ENCODE results near the gene CTNND1. TPM values are rescaled to one million over a fixed set of nuclear protein-coding genes. Genes with fewer than 3 reads are reported as not detected.
A peak's percentile ranks its signal among the peaks of the same experiment; 100 is the strongest.

Gene CTNND1
- total RNA-seq, 1 donor from 2014 or later, result 69.5 TPM

DNA sequence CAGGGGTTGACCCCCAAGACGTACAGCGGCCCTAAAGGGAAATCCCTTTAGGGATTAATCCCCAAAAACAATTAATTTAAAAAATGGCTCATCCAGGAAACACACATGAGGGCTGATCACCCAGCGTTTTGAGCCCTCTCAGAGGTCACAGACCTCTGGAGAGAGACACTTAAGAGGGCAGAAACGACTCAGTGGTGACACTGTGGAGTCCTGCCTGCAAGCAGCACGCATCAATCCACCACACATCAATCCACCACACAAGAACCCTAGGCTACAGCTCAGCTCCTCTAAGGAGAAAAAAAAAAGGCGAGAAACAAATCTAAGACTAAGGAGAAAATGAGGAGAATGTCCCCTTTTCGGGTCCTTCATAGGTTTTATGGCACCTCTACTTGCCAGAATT lies 32.8 kb upstream of the CTNND1 start:
- Histone ChIP-seq H3K4me1 (no peaks in the 10 kb centered on the region), H3K4me3 (no peak overlapping the region), H3K36me3 (peaks cover 0 to 8% of the 10 kb centered on the region in 2 donors), H3K27ac (no peak overlapping the region), H3K9me3 (no peaks in the 10 kb centered on the region), H3K27me3 (no peaks in the 10 kb centered on the region)
- TF ChIP-seq, protein P1, sequence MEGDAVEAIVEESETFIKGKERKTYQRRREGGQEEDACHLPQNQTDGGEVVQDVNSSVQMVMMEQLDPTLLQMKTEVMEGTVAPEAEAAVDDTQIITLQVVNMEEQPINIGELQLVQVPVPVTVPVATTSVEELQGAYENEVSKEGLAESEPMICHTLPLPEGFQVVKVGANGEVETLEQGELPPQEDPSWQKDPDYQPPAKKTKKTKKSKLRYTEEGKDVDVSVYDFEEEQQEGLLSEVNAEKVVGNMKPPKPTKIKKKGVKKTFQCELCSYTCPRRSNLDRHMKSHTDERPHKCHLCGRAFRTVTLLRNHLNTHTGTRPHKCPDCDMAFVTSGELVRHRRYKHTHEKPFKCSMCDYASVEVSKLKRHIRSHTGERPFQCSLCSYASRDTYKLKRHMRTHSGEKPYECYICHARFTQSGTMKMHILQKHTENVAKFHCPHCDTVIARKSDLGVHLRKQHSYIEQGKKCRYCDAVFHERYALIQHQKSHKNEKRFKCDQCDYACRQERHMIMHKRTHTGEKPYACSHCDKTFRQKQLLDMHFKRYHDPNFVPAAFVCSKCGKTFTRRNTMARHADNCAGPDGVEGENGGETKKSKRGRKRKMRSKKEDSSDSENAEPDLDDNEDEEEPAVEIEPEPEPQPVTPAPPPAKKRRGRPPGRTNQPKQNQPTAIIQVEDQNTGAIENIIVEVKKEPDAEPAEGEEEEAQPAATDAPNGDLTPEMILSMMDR (IDR thresholded peaks at IDR 0.05), result no peak
- DNase-seq (ENCODE audit: low spot score in 2 of 2), result no peak
- intact Hi-C loops (cut with DNase I), result no loop called here

DNA sequence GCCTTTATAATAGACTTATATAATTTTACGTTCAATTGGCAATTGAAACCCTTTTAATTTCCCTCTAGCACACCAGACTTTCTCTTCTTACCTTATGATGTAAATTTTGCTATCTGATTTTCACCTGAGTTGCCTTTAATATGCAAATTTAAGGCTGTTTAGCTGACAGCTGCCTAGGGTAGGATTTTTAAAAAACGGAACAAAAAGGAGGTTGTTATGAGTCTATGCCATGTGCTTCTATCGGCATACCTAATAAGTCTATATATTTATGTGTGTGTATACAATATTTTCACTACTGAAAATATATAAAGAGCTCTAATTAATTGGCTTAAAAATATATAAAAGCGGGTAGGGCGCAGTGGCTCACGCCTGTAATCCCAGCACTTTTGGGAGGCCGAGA lies 32.1 kb upstream of the CTNND1 start:
- H3K27me3 ChIP-seq, result no peaks in the 10 kb centered on the region
- no peak overlapping the region for H3K27ac ChIP-seq
- H3K4me3 ChIP-seq, result no peak overlapping the region
- TF ChIP-seq, protein P1 (IDR thresholded peaks at IDR 0.05), result no peak
- no peaks in the 10 kb centered on the region for H3K9me3 ChIP-seq
- intact Hi-C loops (cut with DNase I), result no loop called here
- no peaks in the 10 kb centered on the region for H3K4me1 ChIP-seq
- H3K36me3 ChIP-seq, result peaks cover 3 to 11% of the 10 kb centered on the region in 2 donors
- no peak for DNase-seq (ENCODE audit: low spot score in 2 of 2)

DNA sequence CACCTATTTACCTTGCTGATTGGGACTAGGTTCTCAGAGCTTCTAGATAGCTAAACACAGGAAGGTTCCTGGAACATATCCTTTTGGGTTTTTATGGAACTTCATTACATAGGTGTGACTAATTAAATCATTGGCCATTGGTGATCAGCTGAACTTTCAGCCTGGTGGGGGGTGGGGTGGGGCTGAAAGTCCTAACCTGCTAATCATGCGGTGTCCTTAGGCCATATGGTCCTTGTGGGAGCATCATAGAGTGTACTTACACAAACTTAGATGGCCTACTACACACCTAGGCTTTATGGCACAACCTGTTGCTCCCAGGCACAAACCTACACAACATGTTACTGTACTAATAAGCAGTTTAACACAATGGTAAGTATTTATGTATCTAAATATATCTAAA lies 28.9 kb upstream of the CTNND1 start:
- H3K27me3 ChIP-seq, result no peaks in the 10 kb centered on the region
- intact Hi-C loops (cut with DNase I), result no loop called here
- DNase-seq (ENCODE audit: low spot score in 2 of 2), result no peak
- H3K4me3 ChIP-seq, result no peak overlapping the region
- no peaks in the 10 kb centered on the region for H3K9me3 ChIP-seq
- TF ChIP-seq, protein P1 (IDR thresholded peaks at IDR 0.05), result no peak
- peaks cover 3 to 15% of the 10 kb centered on the region in 2 donors for H3K36me3 ChIP-seq
- H3K27ac ChIP-seq, result no peak overlapping the region
- no peaks in the 10 kb centered on the region for H3K4me1 ChIP-seq

DNA sequence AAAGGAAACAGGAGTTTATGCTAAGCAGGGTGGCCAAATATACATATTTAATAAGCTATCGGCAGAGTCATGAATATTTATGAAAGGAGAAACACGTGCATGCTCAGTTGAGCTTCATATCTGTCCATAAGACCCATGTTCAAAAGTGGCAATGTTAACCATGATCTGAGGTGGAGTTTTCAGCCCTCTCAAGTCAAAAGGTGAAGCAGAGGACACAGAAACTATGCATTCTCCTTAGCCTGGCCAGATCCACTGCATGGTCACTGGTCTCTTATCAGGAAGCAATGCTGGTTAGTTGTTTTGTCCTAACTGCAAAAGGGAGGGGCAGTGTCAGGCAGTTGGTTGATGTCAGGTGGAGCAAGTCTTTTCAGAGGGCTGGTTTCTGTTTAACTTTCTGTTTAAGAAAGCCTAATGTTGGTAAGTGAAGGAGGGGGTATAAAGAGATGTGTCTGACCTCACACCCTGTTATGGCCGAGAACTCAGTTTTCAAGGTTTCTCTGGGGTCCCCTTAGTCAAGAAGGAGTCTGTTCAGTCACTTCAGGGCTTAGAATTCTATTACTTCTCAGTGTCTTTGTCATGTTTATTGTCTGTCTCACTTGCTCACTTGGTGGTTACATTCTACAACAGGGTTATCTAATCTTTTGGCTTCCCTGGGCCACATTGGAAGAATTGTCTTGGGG lies 25.8 kb upstream of the CTNND1 start:
- H3K27ac ChIP-seq, result no peak overlapping the region
- intact Hi-C loops (cut with DNase I), result no loop called here
- TF ChIP-seq, protein P1 (IDR thresholded peaks at IDR 0.05), result no peak
- no peaks in the 10 kb centered on the region for H3K9me3 ChIP-seq
- H3K36me3 ChIP-seq, result peaks cover 18 to 25% of the 10 kb centered on the region in 2 donors
- no peak overlapping the region for H3K4me3 ChIP-seq
- H3K27me3 ChIP-seq, result no peaks in the 10 kb centered on the region
- DNase-seq (ENCODE audit: low spot score in 2 of 2), result no peak
- H3K4me1 ChIP-seq, result peaks cover 0 to 2% of the 10 kb centered on the region in 2 donors

DNA sequence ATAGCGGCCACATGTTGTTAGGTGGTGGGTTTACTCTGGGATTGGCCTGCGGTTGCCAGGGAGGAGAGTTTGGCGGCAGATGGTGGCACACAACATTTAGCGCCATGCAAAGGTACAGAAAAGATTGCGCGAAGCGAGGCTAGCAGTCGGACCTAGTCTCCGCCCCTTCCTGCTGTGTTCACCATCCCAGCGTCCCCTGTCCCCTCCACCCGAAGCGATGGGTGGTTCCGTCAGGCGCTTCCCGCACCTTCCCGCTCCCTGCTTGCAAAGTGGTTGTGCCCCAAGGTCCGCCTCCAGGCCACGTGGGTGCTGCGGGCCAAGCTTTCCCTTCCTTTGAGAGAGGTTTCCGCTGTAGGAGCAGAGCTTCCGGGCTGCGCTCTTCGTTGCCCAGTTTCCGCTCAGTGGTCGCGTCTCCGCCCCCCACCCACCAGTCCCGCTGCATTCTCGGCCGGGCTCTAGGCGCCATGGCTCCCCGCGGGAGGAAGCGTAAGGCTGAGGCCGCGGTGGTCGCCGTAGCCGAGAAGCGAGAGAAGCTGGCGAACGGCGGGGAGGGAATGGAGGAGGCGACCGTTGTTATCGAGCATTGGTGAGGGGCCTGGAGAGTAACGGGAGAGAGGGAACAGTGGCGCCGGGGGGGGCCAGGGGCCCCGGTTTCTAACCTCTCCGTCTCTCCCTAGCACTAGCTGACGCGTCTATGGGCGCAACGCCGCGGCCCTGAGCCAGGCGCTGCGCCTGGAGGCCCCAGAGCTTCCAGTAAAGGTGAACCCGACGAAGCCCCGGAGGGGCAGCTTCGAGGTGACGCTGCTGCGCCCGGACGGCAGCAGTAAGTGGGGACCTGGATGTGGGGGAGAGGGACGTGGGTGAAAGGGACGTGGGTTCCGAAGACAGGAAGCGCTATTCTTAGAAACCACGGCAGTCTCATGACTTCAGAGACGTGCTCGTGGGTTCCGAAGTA lies 20.2 kb upstream of the CTNND1 start, which contains the start of gene SELENOH:
TSS of gene SELENOH (plus strand) at position 360 of the 955 bp plus-strand sequence. CDS start at position 465, 105 bp downstream.
- intact Hi-C loops (cut with DNase I), result loop anchor here (1.0 to 5.0 kb wide), 5 partner anchors 20 to 836 kb away; partner anchors contain the start of genes CTNND1, LPXN, MED19 and TMX2
- peak within 1 kb of the TSS; percentile 95 to 97 for H3K27ac ChIP-seq
- DNase-seq (ENCODE audit: low spot score in 2 of 2), result peak; percentile 84 to 98
- peak within 1 kb of the TSS; percentile 91 to 93 for H3K4me3 ChIP-seq
- H3K4me1 ChIP-seq, result peaks cover 0 to 15% of the 10 kb centered on the region in 2 donors
- peaks cover 29 to 42% of the 10 kb centered on the region in 2 donors for H3K36me3 ChIP-seq
- no peaks in the 10 kb centered on the region for H3K27me3 ChIP-seq
- TF ChIP-seq, protein P1 (IDR thresholded peaks at IDR 0.05), result no peak
- no peaks in the 10 kb centered on the region for H3K9me3 ChIP-seq
